HL-60 (cell line): ENCODE results near the gene MYO5B.
"Not testable (repeated sequence)": the region's sequence is repeated elsewhere in the genome, so short reads cannot be mapped to it uniquely, and the experiment has no call there.

Experiments
- DNase-seq, 2 experiments: peaks; one replicate each; pipeline ENCODE4 v3.0.0-alpha.2; 2010 to 2020; ENCODE audit warnings: low read depth in 1 of 2, low spot score in 1 of 2
- H3K27ac ChIP-seq: fragments of 250-450 bp; sonication (Bioruptor Pico); replicated peaks from 2 replicates; pipeline ENCODE4 v1.5.1; 2020; ENCODE audit warnings: mild to moderate bottlenecking, moderate library complexity
- H3K27me3 ChIP-seq: fragments of 250-450 bp; sonication (Bioruptor Pico); 2 replicates; pipeline ENCODE4 v1.5.1; 2021; ENCODE audit warnings: mild to moderate bottlenecking, moderate library complexity; ENCODE audit not compliant: insufficient read depth, poor library complexity, severe bottlenecking
- H3K4me3 ChIP-seq: replicated peaks from 2 replicates; pipeline ENCODE4 v1.5.1; 2011; ENCODE audit warnings: mild to moderate bottlenecking, control low read depth, low read length; ENCODE audit not compliant: insufficient read depth
- GABPA ChIP-seq: IDR thresholded peaks from 2 replicates; pipeline ENCODE4 v1.6.1; 2012; ENCODE audit warnings: low read depth
- POLR2AphosphoS5 ChIP-seq: IDR thresholded peaks from 2 replicates; pipeline ENCODE4 v1.6.1; 2012; ENCODE audit warnings: low read depth
- SPI1 ChIP-seq: IDR thresholded peaks from 2 replicates; pipeline ENCODE4 v1.6.1; 2012; ENCODE audit warnings: low read depth, mild to moderate bottlenecking, borderline replicate concordance
- TF ChIP-seq, protein P1 (sequence below): IDR thresholded peaks from 2 replicates; pipeline ENCODE4 v1.6.1; 2012; ENCODE audit warnings: low read depth; ENCODE audit not compliant: insufficient replicate concordance
- TF ChIP-seq, protein P2 (sequence below): IDR thresholded peaks from one replicate; pipeline ENCODE4 v1.5.1; 2011; ENCODE audit warnings: low read length, control low read depth, inconsistent platforms; ENCODE audit not compliant: insufficient read depth

Gene MYO5B

DNA sequence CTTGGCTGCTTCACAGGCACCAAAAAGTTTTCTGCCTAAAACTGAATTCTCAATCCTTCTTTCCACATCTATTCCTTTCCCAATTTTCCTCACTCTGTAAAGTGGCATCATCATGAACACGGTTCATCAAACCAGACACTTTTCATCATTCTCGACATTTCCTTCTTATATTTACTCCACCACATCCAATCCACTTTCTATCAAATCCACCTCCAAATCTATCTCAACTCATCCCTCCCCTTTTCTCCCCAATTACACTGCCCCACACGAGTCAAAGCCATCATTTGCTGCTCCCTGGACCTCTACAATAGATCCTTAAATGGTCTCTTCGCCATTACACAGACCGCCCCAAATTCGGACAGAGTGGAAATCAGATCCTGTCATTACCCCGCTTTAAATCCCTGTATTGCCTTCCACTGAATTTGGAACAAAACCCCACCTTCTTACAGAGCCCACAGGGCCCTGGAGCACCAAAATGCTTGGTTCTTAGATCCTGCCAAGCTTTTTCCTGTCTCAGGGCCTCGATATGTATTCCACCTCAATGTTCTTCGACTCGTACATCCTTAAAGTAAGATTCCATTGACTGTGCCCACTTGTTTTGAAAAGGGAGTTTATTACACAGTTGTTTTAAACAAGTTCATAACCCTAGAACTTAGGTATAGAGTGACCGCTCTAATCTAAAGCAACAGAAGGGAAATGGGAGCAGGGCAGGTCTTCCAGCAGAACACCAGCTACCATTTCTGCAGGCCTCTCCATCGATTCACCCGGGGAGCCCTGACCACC is 382.5 kb downstream of the MYO5B start:
- H3K27me3 ChIP-seq: peaks cover 26% of the 10 kb centered on the region
- peak overlapping the region; percentile 94 for H3K4me3 ChIP-seq
- no peak for DNase-seq
- TF ChIP-seq POLR2AphosphoS5 (no peak), SPI1 (no peak), GABPA (no peak)
- TF ChIP-seq, protein P1, sequence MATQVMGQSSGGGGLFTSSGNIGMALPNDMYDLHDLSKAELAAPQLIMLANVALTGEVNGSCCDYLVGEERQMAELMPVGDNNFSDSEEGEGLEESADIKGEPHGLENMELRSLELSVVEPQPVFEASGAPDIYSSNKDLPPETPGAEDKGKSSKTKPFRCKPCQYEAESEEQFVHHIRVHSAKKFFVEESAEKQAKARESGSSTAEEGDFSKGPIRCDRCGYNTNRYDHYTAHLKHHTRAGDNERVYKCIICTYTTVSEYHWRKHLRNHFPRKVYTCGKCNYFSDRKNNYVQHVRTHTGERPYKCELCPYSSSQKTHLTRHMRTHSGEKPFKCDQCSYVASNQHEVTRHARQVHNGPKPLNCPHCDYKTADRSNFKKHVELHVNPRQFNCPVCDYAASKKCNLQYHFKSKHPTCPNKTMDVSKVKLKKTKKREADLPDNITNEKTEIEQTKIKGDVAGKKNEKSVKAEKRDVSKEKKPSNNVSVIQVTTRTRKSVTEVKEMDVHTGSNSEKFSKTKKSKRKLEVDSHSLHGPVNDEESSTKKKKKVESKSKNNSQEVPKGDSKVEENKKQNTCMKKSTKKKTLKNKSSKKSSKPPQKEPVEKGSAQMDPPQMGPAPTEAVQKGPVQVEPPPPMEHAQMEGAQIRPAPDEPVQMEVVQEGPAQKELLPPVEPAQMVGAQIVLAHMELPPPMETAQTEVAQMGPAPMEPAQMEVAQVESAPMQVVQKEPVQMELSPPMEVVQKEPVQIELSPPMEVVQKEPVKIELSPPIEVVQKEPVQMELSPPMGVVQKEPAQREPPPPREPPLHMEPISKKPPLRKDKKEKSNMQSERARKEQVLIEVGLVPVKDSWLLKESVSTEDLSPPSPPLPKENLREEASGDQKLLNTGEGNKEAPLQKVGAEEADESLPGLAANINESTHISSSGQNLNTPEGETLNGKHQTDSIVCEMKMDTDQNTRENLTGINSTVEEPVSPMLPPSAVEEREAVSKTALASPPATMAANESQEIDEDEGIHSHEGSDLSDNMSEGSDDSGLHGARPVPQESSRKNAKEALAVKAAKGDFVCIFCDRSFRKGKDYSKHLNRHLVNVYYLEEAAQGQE: no peak
- TF ChIP-seq, protein P2, sequence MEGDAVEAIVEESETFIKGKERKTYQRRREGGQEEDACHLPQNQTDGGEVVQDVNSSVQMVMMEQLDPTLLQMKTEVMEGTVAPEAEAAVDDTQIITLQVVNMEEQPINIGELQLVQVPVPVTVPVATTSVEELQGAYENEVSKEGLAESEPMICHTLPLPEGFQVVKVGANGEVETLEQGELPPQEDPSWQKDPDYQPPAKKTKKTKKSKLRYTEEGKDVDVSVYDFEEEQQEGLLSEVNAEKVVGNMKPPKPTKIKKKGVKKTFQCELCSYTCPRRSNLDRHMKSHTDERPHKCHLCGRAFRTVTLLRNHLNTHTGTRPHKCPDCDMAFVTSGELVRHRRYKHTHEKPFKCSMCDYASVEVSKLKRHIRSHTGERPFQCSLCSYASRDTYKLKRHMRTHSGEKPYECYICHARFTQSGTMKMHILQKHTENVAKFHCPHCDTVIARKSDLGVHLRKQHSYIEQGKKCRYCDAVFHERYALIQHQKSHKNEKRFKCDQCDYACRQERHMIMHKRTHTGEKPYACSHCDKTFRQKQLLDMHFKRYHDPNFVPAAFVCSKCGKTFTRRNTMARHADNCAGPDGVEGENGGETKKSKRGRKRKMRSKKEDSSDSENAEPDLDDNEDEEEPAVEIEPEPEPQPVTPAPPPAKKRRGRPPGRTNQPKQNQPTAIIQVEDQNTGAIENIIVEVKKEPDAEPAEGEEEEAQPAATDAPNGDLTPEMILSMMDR: no peak
- no peak overlapping the region for H3K27ac ChIP-seq

DNA sequence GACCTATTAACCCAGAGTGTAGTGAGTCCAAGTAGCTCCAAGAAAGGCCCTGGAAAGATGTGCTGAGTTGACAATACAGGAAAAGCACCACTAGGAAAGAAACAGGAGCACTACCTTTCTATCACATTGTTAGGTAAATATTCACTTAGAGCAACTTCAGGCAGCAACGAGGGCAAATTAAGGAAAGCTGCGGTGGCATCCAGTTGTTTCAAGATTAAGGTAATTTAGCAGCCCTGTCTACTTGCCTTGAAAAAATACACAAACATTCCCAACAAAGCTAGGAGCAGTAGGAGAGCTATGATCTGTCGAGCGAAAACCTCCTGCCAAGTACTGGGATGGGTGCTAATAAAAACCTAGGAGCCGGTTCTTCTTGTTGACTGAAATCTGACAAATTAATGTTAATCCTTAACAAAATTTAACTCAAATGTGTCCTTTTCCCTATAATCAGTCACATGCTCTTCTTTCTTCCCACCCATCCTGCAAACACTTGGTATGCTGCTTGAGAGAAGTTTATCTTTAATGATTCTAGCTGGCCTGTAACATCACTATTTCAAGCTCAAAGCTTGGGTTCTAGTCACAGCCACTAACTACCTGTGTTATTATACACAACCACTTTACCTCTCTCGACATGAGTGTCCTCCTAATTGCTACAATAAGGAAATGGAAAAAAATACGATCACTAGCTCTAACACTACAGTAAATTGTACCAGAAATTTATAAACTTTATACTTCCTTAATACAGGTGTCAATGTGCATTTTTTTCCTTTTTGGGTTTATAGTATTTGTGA is 383.6 kb downstream of the MYO5B start:
- Histone ChIP-seq H3K4me3 (no peak overlapping the region), H3K27ac (no peak overlapping the region), H3K27me3 (peaks cover 26% of the 10 kb centered on the region)
- TF ChIP-seq, protein P2: no peak
- TF ChIP-seq GABPA (no peak), POLR2AphosphoS5 (no peak), SPI1 (no peak)
- TF ChIP-seq, protein P1: no peak
- DNase-seq: no peak

DNA sequence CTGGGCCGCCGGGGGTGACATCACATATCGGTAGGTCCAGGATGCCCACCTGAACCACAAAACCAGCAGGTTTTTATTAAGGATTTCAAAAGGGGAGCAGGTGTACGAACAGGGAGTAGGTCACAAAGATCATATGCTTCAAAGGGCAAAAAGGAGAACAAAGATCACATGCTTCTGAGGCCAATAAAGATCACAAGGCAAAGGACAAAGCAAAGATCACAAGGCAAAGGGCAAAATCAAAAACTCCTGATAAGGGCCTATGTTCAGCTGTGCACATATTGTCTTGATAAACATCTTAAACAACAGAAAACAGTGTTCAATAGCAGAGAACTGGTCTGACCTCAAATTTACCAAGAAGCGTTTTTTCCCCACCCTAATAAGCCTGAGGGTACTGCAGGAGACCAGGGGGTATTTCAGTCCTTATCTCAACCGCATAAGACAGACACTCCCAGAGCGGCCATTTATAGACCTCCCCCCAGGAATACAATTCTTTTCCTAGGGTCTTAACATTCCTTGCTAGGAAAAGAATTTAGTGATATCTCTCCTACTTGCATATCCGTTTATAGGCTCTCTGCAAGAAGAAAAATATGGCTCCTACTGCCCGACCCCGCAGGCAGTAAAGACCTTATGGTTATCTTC is 386.3 kb downstream of the MYO5B start:
- not testable (repeated sequence) for H3K4me3 ChIP-seq, H3K27ac ChIP-seq, DNase-seq
- H3K27me3 ChIP-seq: peaks cover 13% of the 10 kb centered on the region

DNA sequence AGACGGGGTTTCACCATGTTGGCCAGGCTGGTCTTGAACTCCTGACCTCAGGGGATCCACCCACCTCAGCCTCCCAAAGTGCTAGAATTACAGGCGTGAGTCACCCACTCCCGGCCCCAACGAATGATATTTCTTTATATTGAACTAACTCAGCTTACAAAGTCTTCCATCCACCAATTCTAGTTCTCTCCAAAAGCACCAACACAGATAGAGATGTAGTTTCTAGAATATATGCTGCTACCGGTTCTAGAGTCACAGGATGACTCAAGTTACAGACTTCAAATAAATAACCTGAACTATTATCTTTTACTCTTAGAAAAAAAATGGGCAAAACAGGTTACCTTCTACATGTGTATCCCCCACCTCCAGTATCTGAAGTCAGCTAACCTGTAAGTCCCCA is 390.9 kb downstream of the MYO5B start:
- Histone ChIP-seq H3K27ac (no peak overlapping the region), H3K27me3 (no peaks in the 10 kb centered on the region), H3K4me3 (no peak overlapping the region)
- DNase-seq: no peak
- TF ChIP-seq GABPA (no peak), SPI1 (no peak), POLR2AphosphoS5 (no peak)
- TF ChIP-seq, protein P1: no peak
- TF ChIP-seq, protein P2: no peak
